B cell (primary cell): ENCODE results near the gene DAB1. TPM values are rescaled to one million over a fixed set of nuclear protein-coding genes. Genes with fewer than 3 reads are reported as not detected.

Source experiments
- ATAC-seq: fragments of 200-7000 bp; cut with Tn5 transposase; one replicate; pipeline ENCODE4 v1.10.0; 2021; ENCODE audit warnings: low read depth, mild to moderate bottlenecking, moderate number of reproducible peaks, moderate library complexity
- CTCF ChIA-PET: fragments of 350-600 bp; sonication (Branson Sonifier 250); formaldehyde crosslinking; loops from one replicate; lab custom pipeline; 2021; ENCODE audit warnings: antibody characterized with exemption, inconsistent platforms; lab: Charles Lee
- POLR2A ChIA-PET: fragments of 350-600 bp; sonication (Branson Sonifier 250); formaldehyde crosslinking; loops from one replicate; lab custom pipeline; 2021; ENCODE audit warnings: antibody characterized with exemption; lab: Charles Lee
- DNase-seq: peaks from one replicate; pipeline ENCODE4 v3.0.0; 2013
- H2AFZ ChIP-seq: 2 replicates; pipeline ENCODE4 v1.6.1; 2012; ENCODE audit warnings: mild to moderate bottlenecking, low read depth, low read length; ENCODE audit not compliant: insufficient read depth, poor library complexity, severe bottlenecking
- H3K27ac ChIP-seq, 2 donors: 1 replicate in 1 of 2; 2 replicates in 1 of 2; pipeline ENCODE4 v1.5.1; 2012 to 2013; ENCODE audit warnings: low read length in 2 of 2, mild to moderate bottlenecking in 2 of 2, moderate library complexity in 1 of 2
- H3K27me3 ChIP-seq, 4 experiments: fragments of 200-600 bp in 1 of 4; sonication (generic) in 1 of 4; replicated peaks in 1 of 4; 1 replicate in 2 of 4; 2 replicates in 2 of 4; pipeline versions ENCODE4 v1.6.1 to v1.7.0; 2013 to 2016; ENCODE audit warnings: low read length in 3 of 4, mild to moderate bottlenecking in 2 of 4, mixed read lengths in 1 of 4, moderate library complexity in 1 of 4; ENCODE audit not compliant: insufficient read depth in 4 of 4, control insufficient read depth in 3 of 4; ENCODE audit errors: control extremely low read depth in 1 of 4
- H3K36me3 ChIP-seq, 2 experiments: replicated peaks in 1 of 2; 1 replicate in 1 of 2; 2 replicates in 1 of 2; pipeline versions ENCODE4 v1.6.1 to v1.7.1; 2013; ENCODE audit warnings: low read length in 1 of 2; ENCODE audit not compliant: insufficient read depth in 2 of 2, control insufficient read depth in 1 of 2; ENCODE audit errors: control extremely low read depth in 1 of 2, extremely low read depth in 1 of 2
- H3K4me1 ChIP-seq, 2 donors: fragments of 200-600 bp in 1 of 2; sonication (generic) in 1 of 2; 1 replicate in 1 of 2; 2 replicates in 1 of 2; pipeline versions ENCODE4 v1.5.1 to v1.6.1; 2013 to 2017; ENCODE audit warnings: low read length in 2 of 2; ENCODE audit not compliant: control insufficient read depth in 2 of 2, insufficient read depth in 2 of 2
- H3K4me2 ChIP-seq: replicated peaks from 2 replicates; pipeline ENCODE3; 2012; ENCODE audit warnings: mild to moderate bottlenecking, low read depth, low read length; ENCODE audit not compliant: poor library complexity, severe bottlenecking
- H3K4me3 ChIP-seq, 5 experiments: fragments of 200-600 bp in 1 of 5; sonication (generic) in 1 of 5; 1 replicate in 3 of 5; 2 replicates in 2 of 5; pipeline versions ENCODE4 v1.5.1 to v1.7.0; 2011 to 2016; ENCODE audit warnings: low read length in 4 of 5, mild to moderate bottlenecking in 4 of 5, low read depth in 2 of 5, control low read depth in 1 of 5, moderate library complexity in 1 of 5; ENCODE audit not compliant: insufficient read depth in 1 of 5; ENCODE audit errors: control extremely low read depth in 1 of 5, extremely low read depth in 1 of 5
- H3K79me2 ChIP-seq: fragments of 200-600 bp; sonication (generic); one replicate; pipeline ENCODE4 v1.6.0; 2016; ENCODE audit warnings: low read length; ENCODE audit not compliant: control insufficient read depth, insufficient read depth
- H3K9ac ChIP-seq: fragments of 200-600 bp; sonication (generic); 2 replicates; pipeline ENCODE4 v1.6.1; 2017; ENCODE audit warnings: mild to moderate bottlenecking, low read length, moderate library complexity
- H3K9me3 ChIP-seq, 3 donors: one replicate each; pipeline versions ENCODE4 v1.6.1 to v1.7.1; 2013; ENCODE audit warnings: low read length in 2 of 3; ENCODE audit not compliant: control insufficient read depth in 2 of 3, insufficient read depth in 1 of 3; ENCODE audit errors: control extremely low read depth in 1 of 3
- H4K20me1 ChIP-seq: 2 replicates; pipeline ENCODE4 v1.6.0; 2012; ENCODE audit warnings: mild to moderate bottlenecking, low read length; ENCODE audit not compliant: insufficient read depth, control insufficient read depth, poor library complexity, severe bottlenecking
- H3K27ac Mint-ChIP-seq: one replicate; pipeline ENCODE4 v1.8.0; 2021; ENCODE audit warnings: mixed read lengths
- H3K27me3 Mint-ChIP-seq: one replicate; pipeline ENCODE4 v1.8.0; 2021; ENCODE audit warnings: mixed read lengths
- H3K4me1 Mint-ChIP-seq: one replicate; pipeline ENCODE4 v1.8.0; 2021; ENCODE audit warnings: mixed read lengths
- H3K4me3 Mint-ChIP-seq: one replicate; pipeline ENCODE4 v1.8.0; 2021; ENCODE audit warnings: mixed read lengths
- H3K9me3 Mint-ChIP-seq: one replicate; pipeline ENCODE4 v1.8.0; 2022; ENCODE audit warnings: mixed read lengths; ENCODE audit not compliant: insufficient read depth
- CTCF ChIP-seq: fragments of 200-600 bp; IDR thresholded peaks from one replicate; pipeline ENCODE4 v1.8.0; 2022; ENCODE audit warnings: antibody characterized with exemption, mild to moderate bottlenecking
- EZH2 ChIP-seq: IDR thresholded peaks from 2 replicates; pipeline ENCODE4 v1.6.1; 2012; ENCODE audit warnings: borderline replicate concordance, low read depth, mild to moderate bottlenecking, moderate library complexity, low read length; ENCODE audit not compliant: insufficient read depth, poor library complexity, severe bottlenecking
- WGBS: methylation state at CpG from one replicate; pipeline ENCODE4 v1.1.5; 2013; ENCODE audit warnings: missing lambda C conversion rate; ENCODE audit not compliant: insufficient coverage; 5-methylcytosine and 5-hydroxymethylcytosine counted together
- intact Hi-C: fragments of 100-400 bp; cut with micrococcal nuclease; formaldehyde crosslinking; loops from one replicate; pipeline ENCODE4 v1.10.0; 2022
- polyA plus RNA-seq: library from polyadenylated mRNA; depleted of rRNA; stranded (reverse); fragments of >200 nt; gene quantifications from 2 replicates; pipeline ENCODE4 v1.2.3, GENCODE V29; 2012
- total RNA-seq, 2 donors: library from RNA; stranded (reverse); fragments of 120-200 nt in 1 of 2; gene quantifications; 1 replicate in 1 of 2; 2 replicates in 1 of 2; pipeline versions ENCODE4 v1.2.3 to v1.2.4, GENCODE V29; 2013 to 2022

Gene DAB1
- total and polyA plus RNA-seq, 2 donors (not counting 1 experiment from before 2014, with no cell fraction given) = not detected

- no peak overlapping the region for H3K27ac ChIP-seq
- no peaks in the 10 kb centered on the region for H3K36me3 ChIP-seq
- H3K9ac ChIP-seq = no peak overlapping the region
- POLR2A ChIA-PET = no interaction called here
- Mint-ChIP-seq H3K4me3 (no peak overlapping the region), H3K9me3 (no peaks in the 10 kb centered on the region), H3K4me1 (no peaks in the 10 kb centered on the region), H3K27me3 (no peaks in the 10 kb centered on the region), H3K27ac (no peak overlapping the region)
- H3K4me3 ChIP-seq = no peak overlapping the region
- no peak for DNase-seq
- H3K27me3 ChIP-seq = no peaks in the 10 kb centered on the region
- H3K9me3 ChIP-seq = no peaks in the 10 kb centered on the region
- no peaks in the 10 kb centered on the region for H4K20me1 ChIP-seq
- H3K79me2 ChIP-seq = no peaks in the 10 kb centered on the region
- H3K4me2 ChIP-seq = no peak overlapping the region
- H3K4me1 ChIP-seq = no peaks in the 10 kb centered on the region
- WGBS = 100% methylated on average over 2 of the region's 5 CpGs
- no peak for ATAC-seq
- CTCF ChIA-PET = no interaction called here
- no peak for TF ChIP-seq EZH2
- no peak for TF ChIP-seq CTCF
- intact Hi-C loops = no loop called here
- no peak overlapping the region for H2AFZ ChIP-seq
Observed at GRCh38 chr1:56993475-56993874, 430.4 kb downstream of the DAB1 start.

GRCh38 chr1:56992318-56993125 is 431.3 kb downstream of the DAB1 start:
- H3K9me3 Mint-ChIP-seq = no peaks in the 10 kb centered on the region
- H3K36me3 ChIP-seq = no peaks in the 10 kb centered on the region
- no peaks in the 10 kb centered on the region for H3K4me1 Mint-ChIP-seq
- H3K9ac ChIP-seq = no peak overlapping the region
- intact Hi-C loops = no loop called here
- H3K27me3 Mint-ChIP-seq = no peaks in the 10 kb centered on the region
- POLR2A ChIA-PET = no interaction called here
- TF ChIP-seq EZH2 (no peak), CTCF (no peak)
- WGBS = 86% methylated on average over 12 of the region's 15 CpGs
- H3K79me2 ChIP-seq = no peaks in the 10 kb centered on the region
- DNase-seq (no peak), ATAC-seq (no peak)
- no peak overlapping the region for H3K4me2 ChIP-seq
- H3K4me3 Mint-ChIP-seq = no peak overlapping the region
- H2AFZ ChIP-seq = no peak overlapping the region
- no peak overlapping the region for H3K27ac ChIP-seq
- H3K4me1 ChIP-seq = no peaks in the 10 kb centered on the region
- H3K9me3 ChIP-seq = no peaks in the 10 kb centered on the region
- H4K20me1 ChIP-seq = no peaks in the 10 kb centered on the region
- H3K27me3 ChIP-seq = no peaks in the 10 kb centered on the region
- no peak overlapping the region for H3K4me3 ChIP-seq
- CTCF ChIA-PET = no interaction called here
- H3K27ac Mint-ChIP-seq = no peak overlapping the region
